IPS-18a (cell line): ENCODE results near the gene MAP2K5.

Experiments used
- H3K27ac ChIP-seq: one replicate; pipeline ENCODE4 v1.5.1; 2013; ENCODE audit warnings: low read length
- H3K27me3 ChIP-seq: one replicate; pipeline ENCODE4 v1.6.1; 2013; ENCODE audit warnings: mild to moderate bottlenecking, low read length; ENCODE audit not compliant: control insufficient read depth, insufficient read depth
- H3K36me3 ChIP-seq: one replicate; pipeline ENCODE4 v1.6.1; 2013; ENCODE audit warnings: low read depth, low read length; ENCODE audit not compliant: control insufficient read depth
- H3K4me1 ChIP-seq: one replicate; pipeline ENCODE4 v1.6.1; 2013; ENCODE audit warnings: low read depth, low read length; ENCODE audit not compliant: control insufficient read depth
- H3K4me3 ChIP-seq: one replicate; pipeline ENCODE4 v1.5.1; 2013; ENCODE audit warnings: low read length
- H3K9ac ChIP-seq: one replicate; pipeline ENCODE4 v1.6.1; 2013; ENCODE audit warnings: mild to moderate bottlenecking, low read length, moderate library complexity
- H3K9me3 ChIP-seq: one replicate; pipeline ENCODE4 v1.6.1; 2013; ENCODE audit warnings: low read depth, low read length; ENCODE audit not compliant: control insufficient read depth

MAP2K5 gene

DNA sequence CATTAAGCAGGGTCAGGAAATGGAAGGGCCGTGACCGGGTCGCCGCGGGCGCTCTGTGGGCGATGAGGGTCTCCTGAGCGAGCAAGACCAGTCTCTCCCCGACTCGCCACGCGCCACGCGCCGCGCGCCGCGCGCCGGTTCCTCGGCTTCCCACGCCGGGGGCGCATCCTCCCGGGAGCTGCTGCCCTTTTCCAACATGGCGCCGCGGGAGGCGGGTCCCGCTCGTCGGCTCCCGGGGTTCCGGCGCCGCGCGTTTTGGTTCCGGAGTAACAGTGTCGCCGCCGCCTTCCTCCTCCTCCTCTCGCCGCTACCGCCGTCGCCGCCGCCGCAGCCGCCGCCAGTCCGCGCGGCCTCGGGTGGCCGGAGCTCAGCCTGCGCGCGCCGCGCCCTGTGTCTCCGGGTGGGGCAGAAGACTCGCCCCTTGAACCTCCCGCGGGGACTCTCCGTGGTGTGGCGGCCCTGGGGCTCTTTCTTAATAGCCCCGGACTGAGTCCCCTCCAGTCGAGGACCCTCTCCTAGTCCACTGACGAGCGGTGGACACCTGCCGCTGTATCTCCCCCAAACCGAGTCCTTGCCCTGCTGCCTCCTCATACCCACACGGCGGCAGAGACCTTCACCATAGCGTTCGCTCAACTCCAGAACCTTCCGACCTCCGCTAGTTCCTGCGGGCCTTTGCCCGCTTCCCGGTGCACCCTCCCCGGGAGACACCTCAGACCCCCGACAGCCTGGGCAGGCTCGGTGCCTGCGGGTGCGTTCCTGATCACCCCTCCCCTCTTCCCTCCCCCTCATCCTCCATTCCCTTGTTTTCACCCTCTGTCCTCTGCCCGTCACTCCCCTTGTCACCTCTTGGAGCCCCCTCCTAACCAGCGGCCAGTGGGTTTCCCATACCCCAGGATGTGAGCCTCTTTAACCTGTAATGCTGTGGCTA is at the start of gene MAP2K5:
Gene MAP2K5 (plus strand): TSS at position 284 of the 928 bp plus-strand sequence. CDS start 633 bp downstream, at position 917.
- H3K4me3 ChIP-seq = peak within 1 kb of the TSS; percentile 89
- H3K27ac ChIP-seq = no peak within 1 kb of the TSS
- peaks cover 4% of the 10 kb centered on the region for H3K27me3 ChIP-seq
- H3K9ac ChIP-seq = peak within 1 kb of the TSS; percentile 66
- peaks cover 4% of the 10 kb centered on the region for H3K4me1 ChIP-seq
- H3K9me3 ChIP-seq = no peaks in the 10 kb centered on the region
- H3K36me3 ChIP-seq = no peaks in the 10 kb centered on the region

- H3K27me3 ChIP-seq = no peaks in the 10 kb centered on the region
- no peaks in the 10 kb centered on the region for H3K9me3 ChIP-seq
- no peak overlapping the region for H3K27ac ChIP-seq
- H3K4me3 ChIP-seq = no peak overlapping the region
- H3K4me1 ChIP-seq = peaks cover 8% of the 10 kb centered on the region
- H3K36me3 ChIP-seq = no peaks in the 10 kb centered on the region
- H3K9ac ChIP-seq = no peak overlapping the region
Measured at GRCh38 chr15:67495585-67495984, 46.9 kb upstream of the MAP2K5 start.

DNA sequence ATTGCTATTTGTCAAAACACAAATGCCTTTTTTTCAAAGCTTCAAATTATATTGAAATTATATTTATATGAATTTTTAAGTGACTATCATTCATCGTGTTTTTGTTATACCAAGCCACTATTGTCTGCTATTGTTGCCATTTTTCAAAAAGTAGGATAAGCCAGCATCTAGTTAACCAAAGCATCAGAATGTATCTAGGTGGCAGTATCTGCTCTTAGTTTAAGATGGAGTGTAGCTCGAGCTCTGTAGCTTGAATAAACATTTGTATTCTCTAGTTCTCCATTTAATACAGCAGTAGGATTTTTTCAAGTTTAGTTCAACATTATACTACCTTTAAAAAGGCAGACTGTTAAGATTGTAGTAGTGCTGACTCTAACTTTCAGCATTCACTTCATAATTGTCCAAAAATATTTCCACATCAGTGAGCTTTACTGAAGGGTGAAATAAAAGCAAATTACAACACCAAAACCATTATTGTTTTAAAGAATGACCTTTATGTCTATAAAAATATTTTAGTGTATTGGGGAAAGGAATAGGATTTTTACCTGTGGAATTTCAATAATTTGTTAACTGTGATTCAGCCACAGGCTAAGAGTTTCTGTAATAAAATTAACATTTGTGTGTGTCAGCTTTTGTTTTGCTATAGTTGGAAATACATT is 41.2 kb upstream of the MAP2K5 start:
- no peaks in the 10 kb centered on the region for H3K27me3 ChIP-seq
- peaks cover 14% of the 10 kb centered on the region for H3K4me1 ChIP-seq
- H3K4me3 ChIP-seq = no peak overlapping the region
- no peaks in the 10 kb centered on the region for H3K36me3 ChIP-seq
- no peaks in the 10 kb centered on the region for H3K9me3 ChIP-seq
- H3K27ac ChIP-seq = no peak overlapping the region
- no peak overlapping the region for H3K9ac ChIP-seq

- H3K4me1 ChIP-seq = peaks cover 14% of the 10 kb centered on the region
- H3K9me3 ChIP-seq = no peaks in the 10 kb centered on the region
- no peak overlapping the region for H3K9ac ChIP-seq
- H3K36me3 ChIP-seq = no peaks in the 10 kb centered on the region
- H3K27me3 ChIP-seq = no peaks in the 10 kb centered on the region
- H3K4me3 ChIP-seq = peak overlapping the region; percentile 7
- H3K27ac ChIP-seq = no peak overlapping the region
Measured at GRCh38 chr15:67501836-67502461, 40.6 kb upstream of the MAP2K5 start.

GRCh38 chr15:67504056-67504455 is 38.4 kb upstream of the MAP2K5 start:
- Histone ChIP-seq H3K27ac (no peak overlapping the region), H3K27me3 (no peaks in the 10 kb centered on the region), H3K4me1 (peaks cover 14% of the 10 kb centered on the region), H3K36me3 (no peaks in the 10 kb centered on the region), H3K9ac (no peak overlapping the region), H3K4me3 (no peak overlapping the region), H3K9me3 (no peaks in the 10 kb centered on the region)

DNA sequence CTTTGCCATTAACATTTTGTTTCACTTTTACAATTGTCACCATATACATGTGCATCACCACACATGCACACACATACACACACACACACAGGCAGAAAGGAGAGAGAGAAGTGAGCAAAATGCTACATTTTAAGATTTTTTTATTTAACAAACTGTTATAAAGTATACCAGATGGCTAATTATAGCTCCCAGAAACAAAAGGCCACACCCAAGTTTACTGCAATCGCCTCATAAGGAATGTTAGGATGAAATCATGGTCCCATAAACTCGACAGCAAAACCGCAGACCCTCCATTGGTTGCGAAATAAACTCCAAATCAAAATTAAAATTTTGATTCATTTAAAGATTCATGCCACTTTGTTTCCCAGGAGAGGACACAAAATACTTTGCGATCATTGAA is 37.7 kb upstream of the MAP2K5 start:
- H3K4me1 ChIP-seq = peaks cover 14% of the 10 kb centered on the region
- no peak overlapping the region for H3K9ac ChIP-seq
- H3K9me3 ChIP-seq = no peaks in the 10 kb centered on the region
- no peak overlapping the region for H3K27ac ChIP-seq
- H3K27me3 ChIP-seq = no peaks in the 10 kb centered on the region
- H3K36me3 ChIP-seq = no peaks in the 10 kb centered on the region
- no peak overlapping the region for H3K4me3 ChIP-seq

DNA sequence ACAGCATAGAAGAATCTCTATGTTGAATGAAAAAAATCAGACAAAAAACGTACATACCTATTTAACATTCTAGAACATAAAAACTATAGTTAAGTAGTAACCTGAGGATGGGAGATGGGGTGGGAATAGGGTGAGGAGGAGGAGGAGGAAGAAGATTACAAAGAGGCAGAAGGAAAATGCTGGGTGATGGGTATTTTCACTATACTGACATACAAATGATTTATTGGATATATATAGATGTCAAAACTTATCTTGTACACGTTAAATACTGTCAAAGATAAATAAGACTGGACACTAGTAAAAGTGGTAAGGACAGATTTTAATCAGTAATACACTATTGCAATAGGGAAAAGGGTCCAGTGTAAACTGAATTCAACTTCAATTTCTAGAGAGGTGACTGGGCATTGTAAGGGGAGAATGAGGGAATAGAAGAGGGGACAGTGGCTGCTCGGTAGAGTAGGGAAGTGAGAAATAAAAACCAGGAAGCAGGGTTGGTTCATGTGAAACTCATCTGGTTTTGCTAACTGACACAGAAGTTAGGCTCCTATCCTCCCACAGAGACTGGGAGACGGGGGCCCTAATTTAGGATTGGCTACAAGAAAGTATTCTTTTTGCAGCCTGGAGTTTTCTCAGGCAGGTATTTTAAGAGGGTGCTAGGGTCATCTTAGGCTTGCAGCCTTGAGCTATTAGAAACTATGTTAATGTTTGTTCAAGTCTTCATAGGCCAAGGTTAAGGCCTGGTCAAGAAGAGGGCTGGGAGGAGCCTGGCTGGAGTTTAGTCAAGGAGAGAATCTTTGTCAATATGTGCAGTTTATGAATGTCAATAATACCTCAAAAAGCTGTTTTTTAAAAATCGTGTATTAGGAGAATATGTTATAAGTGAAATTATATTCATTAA is 36.6 kb upstream of the MAP2K5 start:
- Histone ChIP-seq H3K27ac (no peak overlapping the region), H3K9ac (no peak overlapping the region)

GRCh38 chr15:67506775-67507747 is 35.4 kb upstream of the MAP2K5 start:
- no peak overlapping the region for H3K9ac ChIP-seq
- no peaks in the 10 kb centered on the region for H3K36me3 ChIP-seq
- H3K27me3 ChIP-seq = no peaks in the 10 kb centered on the region
- no peak overlapping the region for H3K27ac ChIP-seq
- peaks cover 7% of the 10 kb centered on the region for H3K4me1 ChIP-seq
- H3K4me3 ChIP-seq = no peak overlapping the region
- H3K9me3 ChIP-seq = no peaks in the 10 kb centered on the region

More for the DNA sequence above, 36.6 kb upstream of the MAP2K5 start:
- H3K4me1 ChIP-seq = peaks cover 14% of the 10 kb centered on the region
- H3K27me3 ChIP-seq = no peaks in the 10 kb centered on the region
- no peak overlapping the region for H3K4me3 ChIP-seq
- H3K36me3 ChIP-seq = no peaks in the 10 kb centered on the region
- no peaks in the 10 kb centered on the region for H3K9me3 ChIP-seq

DNA sequence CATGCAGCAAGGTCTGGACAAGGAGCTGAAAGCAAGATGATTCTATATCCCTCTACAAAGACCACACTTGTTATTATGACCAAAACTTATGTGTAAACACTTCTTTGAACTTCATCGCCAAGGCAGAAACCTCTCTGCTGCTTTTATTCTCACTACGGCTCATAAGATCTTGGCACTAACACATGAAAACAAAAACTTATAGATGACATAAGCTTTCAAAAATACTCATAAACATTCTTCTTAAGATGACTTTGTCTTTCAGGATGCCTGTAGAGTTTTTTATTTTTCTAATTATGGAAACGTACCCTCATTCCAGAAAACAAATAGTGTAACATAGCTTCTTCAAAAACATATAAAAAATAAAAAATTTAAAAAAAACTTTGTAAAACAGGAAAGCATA is 34.1 kb upstream of the MAP2K5 start:
- H3K4me1 ChIP-seq = peaks cover 6% of the 10 kb centered on the region

GRCh38 chr15:67509918-67510317 is 32.6 kb upstream of the MAP2K5 start:
- H3K27me3 ChIP-seq = no peaks in the 10 kb centered on the region
- no peak overlapping the region for H3K4me3 ChIP-seq
- no peak overlapping the region for H3K27ac ChIP-seq
- no peak overlapping the region for H3K9ac ChIP-seq
- no peaks in the 10 kb centered on the region for H3K36me3 ChIP-seq
- H3K9me3 ChIP-seq = no peaks in the 10 kb centered on the region
- H3K4me1 ChIP-seq = no peaks in the 10 kb centered on the region

More for the DNA sequence above, 34.1 kb upstream of the MAP2K5 start:
- Histone ChIP-seq H3K27me3 (no peaks in the 10 kb centered on the region), H3K4me3 (no peak overlapping the region), H3K36me3 (no peaks in the 10 kb centered on the region), H3K9me3 (no peaks in the 10 kb centered on the region), H3K9ac (no peak overlapping the region), H3K27ac (no peak overlapping the region)
